Posterior cingulate gyrus (tissue), 11 donors: Measurements from ENCODE around the gene EHD1.
A peak's percentile ranks its signal among the peaks of the same experiment; 100 is the strongest.

Experiments used
- DNase-seq, 10 donors: peaks; one replicate each; pipeline versions ENCODE4 v3.0.0 to v3.0.0-alpha.2; 2020 to 2021; ENCODE audit warnings: mixed read lengths in 3 of 10
- intact Hi-C: fragments of 100-400 bp; cut with DNase I; formaldehyde crosslinking; loops from one replicate; pipeline ENCODE4 v1.15.1; 2023

The EHD1 gene

DNA sequence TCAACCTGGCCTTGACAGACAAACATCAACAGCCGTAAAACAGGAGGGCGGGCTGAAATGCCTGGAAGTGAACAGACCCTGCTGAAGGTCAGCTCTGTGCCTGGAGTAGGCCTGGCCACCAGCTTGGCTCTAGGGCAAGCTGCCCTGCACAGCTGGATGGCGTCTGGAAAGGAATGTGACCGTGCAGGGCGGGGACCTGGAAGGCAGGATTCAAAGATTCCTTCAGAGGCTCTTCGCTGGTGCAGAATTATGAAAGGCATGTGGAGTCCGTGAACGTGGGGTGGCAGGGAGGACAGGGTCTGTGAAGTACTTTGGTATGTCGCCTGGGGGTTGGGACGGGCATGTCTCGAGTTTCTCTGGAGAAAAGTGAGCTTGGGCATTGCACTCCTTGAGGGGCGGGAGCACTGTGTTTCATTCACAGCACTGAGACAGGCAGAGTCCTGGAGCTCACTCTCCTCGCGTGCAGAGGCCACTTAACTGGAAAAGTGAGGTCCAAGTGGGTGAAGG, 1.5 kb downstream of the EHD1 start:
- intact Hi-C loops: no loop called here
- DNase-seq: peak in 1 of 10 donors; percentile 22

DNA sequence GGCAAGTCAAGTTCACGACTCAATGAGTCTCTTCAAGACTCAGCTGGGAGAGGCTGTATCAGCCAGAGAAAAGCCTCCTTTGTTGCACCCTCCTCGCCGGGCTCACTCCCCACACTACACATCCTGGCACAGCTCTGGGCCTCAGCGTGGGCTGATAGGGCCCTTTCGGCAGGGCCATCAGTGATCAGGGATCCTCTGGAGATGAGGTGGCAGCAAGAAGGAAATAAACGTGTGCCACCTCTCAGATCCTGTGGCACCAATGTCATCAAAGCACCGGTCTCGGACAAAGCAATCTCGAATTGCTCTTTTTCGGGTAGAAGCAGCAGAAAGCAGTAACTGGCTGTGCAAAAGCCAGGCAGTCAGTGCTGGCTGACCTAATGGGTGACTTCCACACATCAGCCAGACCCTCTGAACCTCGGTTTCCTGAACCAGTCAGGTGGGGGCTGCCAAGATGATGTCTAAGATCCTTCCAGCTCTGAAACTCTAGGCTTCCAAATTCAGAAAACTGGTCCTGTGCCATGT, 2.1 kb downstream of the EHD1 start:
- peak in 4 of 10 donors; percentile 39 to 91 (median 45) for DNase-seq
- intact Hi-C loops: no loop called here

GRCh38 chr11:64875369-64876228, 2.8 kb downstream of the EHD1 start:
- intact Hi-C loops: no loop called here
- peak in 1 of 10 donors; percentile 32 for DNase-seq

DNA sequence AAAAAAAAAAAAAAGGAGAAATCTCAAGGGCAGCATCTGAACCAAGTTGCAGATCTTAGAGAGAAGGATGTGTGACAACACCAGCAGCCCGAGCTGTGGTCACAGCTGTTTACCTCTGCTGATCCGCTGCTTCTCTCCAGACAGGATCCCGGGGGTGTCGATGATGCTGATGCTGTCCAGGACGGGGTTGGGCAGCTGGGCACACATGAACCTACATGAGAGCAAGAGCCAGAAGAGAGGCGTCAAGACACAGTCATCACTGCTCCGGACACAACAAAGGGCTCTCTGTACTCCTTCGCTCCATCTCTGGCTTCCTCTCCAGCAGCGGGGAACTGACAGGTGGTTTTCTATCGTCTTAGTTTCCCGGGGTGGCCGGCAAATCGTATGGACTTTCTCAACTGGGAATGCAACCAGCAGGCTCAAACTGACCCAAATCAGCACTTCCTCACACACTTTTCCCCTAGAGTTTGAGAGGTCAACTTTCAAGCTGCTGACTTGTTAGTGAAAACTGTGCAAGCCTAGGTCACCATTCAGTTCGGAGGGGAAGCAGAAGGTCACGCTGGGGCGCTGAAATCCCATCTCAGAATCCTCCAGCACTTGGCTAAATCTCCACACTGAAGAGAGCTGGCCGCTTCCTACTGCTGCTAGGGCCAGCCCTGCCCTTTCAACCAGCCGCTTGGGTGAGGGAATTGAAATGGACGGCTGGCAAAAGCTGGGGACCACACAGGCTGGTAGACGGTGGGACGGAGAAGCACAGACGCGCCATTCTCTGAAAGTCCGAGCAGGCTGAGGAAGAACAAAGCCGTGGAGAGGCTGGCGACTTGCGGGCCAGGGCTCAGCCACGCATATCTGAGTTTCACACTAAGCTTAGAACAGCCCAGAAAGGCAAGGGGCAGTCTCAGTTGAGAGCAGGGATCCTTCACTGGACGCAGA, 3.8 kb downstream of the EHD1 start:
- intact Hi-C loops: no loop called here
- DNase-seq: peak in 6 of 10 donors; percentile 28 to 91 (median 56)

DNA sequence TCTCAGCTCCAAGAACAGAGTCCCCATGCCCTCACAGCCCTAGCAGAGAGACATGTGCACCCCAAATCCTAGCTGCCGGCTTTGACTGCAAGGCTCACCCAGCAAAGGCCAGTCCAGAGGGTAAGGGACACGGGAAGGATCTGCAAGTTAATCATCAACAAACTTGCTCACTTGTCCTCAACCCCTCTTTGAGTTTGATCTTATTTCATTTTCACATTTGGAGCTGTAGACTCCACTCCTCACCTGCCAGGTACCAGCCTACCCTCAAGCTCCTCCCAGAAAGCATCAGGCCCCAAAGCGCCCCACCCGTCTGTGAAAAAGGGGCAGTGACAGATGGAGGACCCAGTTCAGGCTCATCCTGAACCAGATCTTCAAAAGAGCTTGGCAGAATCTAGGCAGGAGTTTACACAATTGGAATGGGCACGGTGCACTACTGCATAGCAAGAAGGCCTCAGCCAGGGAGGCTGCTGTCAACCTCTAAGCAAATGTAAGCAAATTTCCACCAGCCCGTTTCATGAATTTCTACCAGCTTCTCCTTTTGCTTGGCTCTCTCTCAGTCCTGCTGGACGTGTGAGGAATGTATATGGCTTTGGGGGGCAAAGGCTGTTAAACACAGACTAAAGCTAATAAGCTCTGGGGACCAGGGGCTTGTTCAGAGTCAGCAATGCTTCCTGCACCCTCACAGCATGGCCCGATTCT, 5.5 kb downstream of the EHD1 start:
- intact Hi-C loops: no loop called here
- no peak for DNase-seq

DNA sequence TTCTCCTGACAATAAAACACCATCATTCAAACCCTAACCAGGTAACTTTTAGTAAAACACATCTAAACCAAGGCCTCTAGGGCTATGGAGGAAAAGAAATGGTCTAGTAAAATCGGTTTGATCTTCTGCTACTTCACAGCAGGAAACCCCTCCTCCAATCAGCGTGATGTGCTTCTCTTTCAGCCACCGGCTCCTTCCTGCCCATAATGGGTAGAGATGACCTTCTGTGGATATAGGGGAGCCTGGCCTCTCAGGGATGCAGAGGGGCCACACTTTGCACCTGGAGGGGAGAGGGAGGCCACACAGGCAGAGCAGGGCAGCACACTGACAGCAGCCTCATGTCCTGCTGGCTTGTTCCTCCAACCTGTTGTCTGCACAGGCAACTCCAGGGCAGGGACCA, 6.9 kb downstream of the EHD1 start:
- no peak for DNase-seq
- intact Hi-C loops: no loop called here

DNA sequence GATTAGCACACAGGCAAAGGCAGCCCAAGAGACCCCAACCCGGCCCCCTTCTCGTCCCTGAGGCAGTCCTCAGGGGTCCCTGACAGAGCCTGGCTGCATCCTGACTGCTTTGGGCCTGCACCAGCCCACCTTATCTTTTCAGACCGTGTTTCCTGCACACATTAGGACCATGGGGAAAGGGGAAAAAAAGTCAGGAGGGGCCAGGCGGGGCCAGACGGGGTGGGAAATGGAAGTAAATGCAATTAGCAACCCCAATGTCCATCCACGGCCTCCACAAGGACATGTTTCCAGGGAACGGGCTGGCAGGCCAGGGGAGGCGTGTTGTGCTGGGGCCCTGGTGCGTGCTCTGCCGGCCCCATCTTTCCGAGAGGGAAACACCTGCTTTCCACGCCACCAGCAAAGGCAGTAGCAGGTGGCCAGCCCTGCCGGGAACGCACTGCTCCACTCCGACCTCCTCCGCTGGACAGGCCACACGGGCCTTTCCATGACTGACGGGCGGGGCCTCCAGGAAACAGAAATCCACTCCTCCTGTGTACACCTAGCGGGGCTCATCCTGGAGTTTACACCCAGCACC, 7.4 kb downstream of the EHD1 start:
- no peak for DNase-seq
- intact Hi-C loops: no loop called here

- intact Hi-C loops: no loop called here
- DNase-seq: no peak
Observed at GRCh38 chr11:64870176-64870892, 8.1 kb downstream of the EHD1 start.

GRCh38 chr11:64869571-64870175, 8.7 kb downstream of the EHD1 start:
- intact Hi-C loops: no loop called here
- DNase-seq: no peak

DNA sequence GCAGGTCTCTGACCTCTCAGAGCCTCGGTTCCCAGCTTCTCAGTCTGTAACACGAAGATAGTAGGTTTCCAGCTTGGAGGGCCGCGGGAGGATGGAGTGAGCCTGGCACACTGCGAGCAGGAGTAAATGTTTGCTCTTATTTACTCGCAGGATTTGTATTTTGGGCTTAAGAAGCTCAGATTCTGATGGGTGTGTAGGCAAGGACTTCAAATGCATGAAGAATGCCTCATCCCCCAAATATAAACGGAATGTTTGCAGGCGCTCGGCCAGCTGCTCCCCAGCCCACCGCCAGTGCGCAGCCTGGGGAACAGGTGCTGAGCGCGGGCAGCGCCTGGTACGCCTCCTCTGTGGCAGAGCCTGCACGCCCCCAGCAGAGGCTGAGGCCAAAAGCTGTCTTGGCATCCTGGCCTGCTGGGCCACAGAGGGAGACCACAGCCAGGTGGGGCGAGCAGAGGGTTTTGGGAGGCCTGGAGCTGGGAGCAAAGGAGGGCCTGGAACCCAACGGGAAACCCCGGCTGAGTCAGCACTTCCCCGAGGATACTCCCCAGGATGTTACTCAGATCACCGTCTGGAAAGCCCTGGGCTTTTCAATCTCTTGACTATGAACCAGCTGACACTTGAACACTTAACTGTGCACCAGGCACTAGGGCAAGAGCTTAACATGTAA, 9.4 kb downstream of the EHD1 start:
- peak in 5 of 10 donors; percentile 23 to 93 (median 86) for DNase-seq
- intact Hi-C loops: no loop called here

DNA sequence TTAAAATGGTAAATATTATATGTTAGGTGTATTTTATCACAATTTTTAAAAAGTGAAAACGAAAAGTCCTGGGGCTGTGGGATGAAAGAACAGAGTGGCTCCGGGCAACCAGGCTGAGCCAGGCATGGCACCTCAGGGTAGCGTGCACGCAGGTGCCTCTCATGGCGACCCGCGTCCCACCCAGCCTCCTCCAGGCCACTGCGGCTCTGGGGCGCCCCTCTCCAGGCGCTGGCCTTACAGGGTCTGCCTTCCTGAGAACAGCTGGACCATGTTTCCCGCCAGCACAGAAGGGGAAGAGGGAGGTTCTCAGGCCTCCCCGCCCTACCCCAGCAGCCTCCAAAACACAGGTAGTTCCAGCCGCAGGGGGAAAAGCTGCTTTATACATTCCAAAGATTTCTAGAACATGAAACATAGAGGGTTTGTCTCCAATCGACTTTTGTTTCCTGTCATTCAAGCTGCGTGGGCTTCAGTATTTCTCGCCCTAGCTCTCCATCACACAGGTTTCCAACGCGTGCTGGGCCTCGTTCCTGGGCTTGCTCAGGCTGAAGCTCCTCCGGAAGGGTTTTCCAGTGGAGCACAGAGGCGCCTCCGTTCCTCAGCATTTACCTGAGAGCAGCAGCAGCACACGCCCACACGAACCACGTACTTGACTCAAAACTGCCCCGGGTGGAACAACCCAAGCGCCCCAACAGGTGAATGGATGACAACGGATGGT, 10.5 kb downstream of the EHD1 start:
- intact Hi-C loops: no loop called here
- DNase-seq: no peak

DNA sequence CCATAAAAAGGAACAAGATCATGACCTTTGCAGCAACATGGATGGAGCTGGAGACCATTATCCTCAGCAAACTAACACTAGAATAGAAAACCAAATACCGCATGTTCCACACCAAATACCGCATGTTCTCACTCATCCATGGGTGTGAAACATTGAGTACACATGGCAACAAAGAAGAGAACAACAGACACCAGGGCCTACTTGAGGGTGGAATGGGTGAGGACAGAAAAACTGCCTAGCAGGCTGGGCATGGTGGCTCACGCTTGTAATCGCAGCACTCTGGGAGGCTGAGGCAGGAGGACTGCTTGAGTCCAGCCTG, 12.3 kb downstream of the EHD1 start:
- DNase-seq: no peak
- intact Hi-C loops: no loop called here

DNA sequence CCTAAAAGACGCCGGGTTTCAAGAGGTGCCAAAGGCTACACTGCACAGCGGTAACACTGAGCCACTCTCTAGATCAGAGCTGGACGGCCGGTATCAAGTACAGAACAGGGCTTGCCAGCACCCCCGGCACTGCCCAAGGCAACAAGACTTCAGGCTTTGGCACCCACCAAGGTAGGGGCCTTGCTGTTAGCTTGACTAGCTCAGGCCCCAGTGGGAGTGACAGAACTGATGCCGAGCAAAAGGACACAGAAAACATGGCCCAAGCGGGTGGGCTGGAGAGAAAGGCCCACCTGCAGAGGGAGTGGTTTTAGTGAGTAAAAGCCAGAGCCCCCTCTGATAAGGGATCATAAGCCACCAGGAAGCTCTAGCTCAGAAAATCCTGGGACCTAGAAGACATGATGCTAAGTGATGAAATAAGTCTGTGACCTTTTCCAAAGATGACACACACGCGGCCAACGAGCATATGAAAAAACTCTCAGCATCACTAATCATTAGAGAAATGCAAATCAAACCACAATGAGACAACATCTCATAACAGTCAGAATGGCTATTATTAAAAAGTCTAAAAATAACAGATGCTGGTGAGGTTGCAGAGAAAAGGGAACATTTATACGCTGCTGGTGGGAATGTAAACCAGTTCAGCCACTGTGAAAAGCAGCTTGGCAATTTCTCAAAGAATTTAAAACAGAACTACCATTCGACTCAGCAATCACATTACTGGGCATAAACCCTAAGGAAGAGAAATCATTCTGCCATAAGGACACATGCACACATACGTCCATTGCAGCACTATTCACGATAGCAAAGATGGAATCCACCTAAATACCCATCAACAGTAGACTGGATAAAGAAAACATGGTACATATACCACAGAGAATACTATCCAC, 12.9 kb downstream of the EHD1 start:
- intact Hi-C loops: no loop called here
- no peak for DNase-seq

- intact Hi-C loops: no loop called here
- no peak for DNase-seq
Observed at GRCh38 chr11:64864473-64865285, 13.7 kb downstream of the EHD1 start.

GRCh38 chr11:64864135-64864472, 14.3 kb downstream of the EHD1 start:
- intact Hi-C loops: no loop called here
- DNase-seq: no peak

GRCh38 chr11:64863391-64864060, 14.9 kb downstream of the EHD1 start:
- DNase-seq: no peak
- intact Hi-C loops: no loop called here
